Lower leg skin (tissue), 4 donors: ENCODE measurements around the gene GRIA1. TPM values are rescaled to one million over a fixed set of nuclear protein-coding genes. Genes with fewer than 3 reads are reported as not detected.

Experiments
- DNase-seq, 2 donors: peaks; one replicate each; pipeline ENCODE4 v3.0.0-alpha.2; 2019; ENCODE audit warnings: low spot score in 2 of 2
- H3K4me3 ChIP-seq: fragments of 200-600 bp; sonication (generic); 2 replicates; pipeline ENCODE4 v1.5.1; 2017; ENCODE audit warnings: mild to moderate bottlenecking, low read depth; ENCODE audit not compliant: poor library complexity, severe bottlenecking
- CTCF ChIP-seq, 3 donors: fragments of 450-650 bp; IDR thresholded peaks; one replicate each; pipeline ENCODE4 v1.5.1; 2016; ENCODE audit warnings: antibody characterized with exemption in 3 of 3, mild to moderate bottlenecking in 3 of 3, moderate library complexity in 2 of 3
- POLR2A ChIP-seq, 2 donors: fragments of 450-650 bp; IDR thresholded peaks; one replicate each; pipeline ENCODE4 v1.6.1; 2016 to 2017; ENCODE audit warnings: antibody characterized with exemption in 2 of 2, mild to moderate bottlenecking in 1 of 2, moderate library complexity in 1 of 2
- WGBS, 2 donors: methylation state at CpG; one replicate each; pipeline ENCODE4 v1.1.5; 2018; 5-methylcytosine and 5-hydroxymethylcytosine counted together
- intact Hi-C: fragments of 100-400 bp; cut with DNase I; formaldehyde crosslinking; loops from one replicate; pipeline ENCODE4 v1.15.0; 2023; ENCODE audit warnings: low total_unique reads
- total RNA-seq, 4 donors: library from RNA; depleted of rRNA; stranded (reverse); fragments of >200 nt; gene quantifications; one replicate each; pipeline ENCODE4 v1.1.0, GENCODE V29; 2016

GRIA1 gene
- total RNA-seq, 4 donors from 2014 or later = 0.08 to 2.3 (median 0.40) TPM

GRCh38 chr5:153613672-153614071, 123.2 kb downstream of the GRIA1 start:
- intact Hi-C loops = no loop called here
- TF ChIP-seq POLR2A (IDR thresholded peaks at IDR 0.05) (no peak), CTCF (IDR thresholded peaks at IDR 0.05) (no peak)
- H3K4me3 ChIP-seq = no peak overlapping the region
- WGBS, 2 donors = 89 to 91% methylated on average over 8 of the region's 8 CpGs
- DNase-seq = no peak

- intact Hi-C loops = no loop called here
- DNase-seq = no peak
- TF ChIP-seq POLR2A (IDR thresholded peaks at IDR 0.05) = no peak
- TF ChIP-seq CTCF (IDR thresholded peaks at IDR 0.05) = no peak
- no peak overlapping the region for H3K4me3 ChIP-seq
- WGBS, 2 donors = 78 to 87% methylated on average over 4 of the region's 4 CpGs
Measured at GRCh38 chr5:153617190-153617589, 126.7 kb downstream of the GRIA1 start.

- TF ChIP-seq CTCF (IDR thresholded peaks at IDR 0.05) = no peak
- TF ChIP-seq POLR2A (IDR thresholded peaks at IDR 0.05) = no peak
- intact Hi-C loops = no loop called here
- 54 to 82% methylated on average over 2 of the region's 2 CpGs for WGBS, 2 donors
- no peak for DNase-seq
- H3K4me3 ChIP-seq = no peak overlapping the region
Measured at GRCh38 chr5:153618307-153618706, 127.8 kb downstream of the GRIA1 start.

- no peak overlapping the region for H3K4me3 ChIP-seq
- TF ChIP-seq POLR2A (IDR thresholded peaks at IDR 0.05) = no peak
- TF ChIP-seq CTCF (IDR thresholded peaks at IDR 0.05) = no peak
- no peak for DNase-seq
- intact Hi-C loops = no loop called here
Measured at GRCh38 chr5:153618867-153619266, 128.4 kb downstream of the GRIA1 start.

- TF ChIP-seq POLR2A (IDR thresholded peaks at IDR 0.05) (no peak), CTCF (IDR thresholded peaks at IDR 0.05) (no peak)
- no peak for DNase-seq
- H3K4me3 ChIP-seq = no peak overlapping the region
- 48 to 55% methylated on average over 1 of the region's 1 CpG for WGBS, 2 donors
- intact Hi-C loops = no loop called here
Measured at GRCh38 chr5:153619771-153620170, 129.3 kb downstream of the GRIA1 start.

- intact Hi-C loops = no loop called here
- H3K4me3 ChIP-seq = no peak overlapping the region
- TF ChIP-seq CTCF (IDR thresholded peaks at IDR 0.05) = no peak
- no peak for TF ChIP-seq POLR2A (IDR thresholded peaks at IDR 0.05)
- WGBS, 2 donors = 70 to 91% methylated on average over 3 of the region's 3 CpGs
- no peak for DNase-seq
Measured at GRCh38 chr5:153623124-153623523, 132.7 kb downstream of the GRIA1 start.
